H7 (cell line): Measurements from ENCODE around the gene OR10Z1. TPM values are rescaled to one million over a fixed set of nuclear protein-coding genes. Genes with fewer than 3 reads are reported as not detected.
A peak's percentile ranks its signal among the peaks of the same experiment; 100 is the strongest.

Source experiments
- DNase-seq: peaks from one replicate; pipeline ENCODE4 v3.0.0; 2012
- H3K27me3 ChIP-seq: 2 replicates; pipeline ENCODE4 v1.6.0; 2011; ENCODE audit warnings: mild to moderate bottlenecking, low read length; ENCODE audit not compliant: control insufficient read depth, insufficient read depth
- H3K36me3 ChIP-seq: replicated peaks from 2 replicates; pipeline ENCODE4 v1.5.1; 2011; ENCODE audit warnings: low read length; ENCODE audit not compliant: control insufficient read depth, insufficient read depth
- H3K4me3 ChIP-seq: 2 replicates; pipeline ENCODE4 v1.5.1; 2011; ENCODE audit warnings: low read depth, mild to moderate bottlenecking, control low read depth, low read length, moderate library complexity; ENCODE audit not compliant: insufficient read depth
- total RNA-seq: library from RNA; depleted of rRNA; stranded (reverse); fragments of >200 nt; shearing (Covaris generic); gene quantifications from 2 replicates; pipeline ENCODE4 v1.2.3, GENCODE V29; 2014; rRNA removed

The OR10Z1 gene, protein sequence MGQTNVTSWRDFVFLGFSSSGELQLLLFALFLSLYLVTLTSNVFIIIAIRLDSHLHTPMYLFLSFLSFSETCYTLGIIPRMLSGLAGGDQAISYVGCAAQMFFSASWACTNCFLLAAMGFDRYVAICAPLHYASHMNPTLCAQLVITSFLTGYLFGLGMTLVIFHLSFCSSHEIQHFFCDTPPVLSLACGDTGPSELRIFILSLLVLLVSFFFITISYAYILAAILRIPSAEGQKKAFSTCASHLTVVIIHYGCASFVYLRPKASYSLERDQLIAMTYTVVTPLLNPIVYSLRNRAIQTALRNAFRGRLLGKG
- total RNA-seq: not detected in 2 replicates

DNA sequence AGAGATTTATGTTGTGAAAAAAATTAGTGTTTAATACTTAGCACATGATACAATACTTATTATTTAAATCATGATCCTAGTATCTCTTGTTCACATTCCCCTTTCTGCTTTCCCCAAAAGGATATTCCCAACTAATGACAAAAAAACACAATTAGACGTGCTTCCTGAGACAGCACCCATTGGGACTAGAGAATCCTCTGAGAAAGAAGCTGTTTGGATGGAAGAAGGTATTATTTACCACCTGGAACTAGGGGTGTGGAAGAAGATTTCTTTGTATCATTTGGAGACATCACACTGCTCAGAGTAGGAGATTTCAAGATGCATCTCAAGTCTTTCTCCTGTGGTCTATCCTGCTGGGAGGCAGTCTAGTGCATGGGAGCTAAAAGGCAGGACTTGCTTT lies at the start of gene OR10Z1:
OR10Z1 (plus strand) TSS at position 301 of the 400 bp plus-strand sequence. CDS start 1,171 bp downstream, outside the sequence.
- no peak within 1 kb of the TSS for H3K4me3 ChIP-seq
- DNase-seq: no peak
- H3K27me3 ChIP-seq: no peaks in the 10 kb centered on the region
- no peaks in the 10 kb centered on the region for H3K36me3 ChIP-seq

DNA sequence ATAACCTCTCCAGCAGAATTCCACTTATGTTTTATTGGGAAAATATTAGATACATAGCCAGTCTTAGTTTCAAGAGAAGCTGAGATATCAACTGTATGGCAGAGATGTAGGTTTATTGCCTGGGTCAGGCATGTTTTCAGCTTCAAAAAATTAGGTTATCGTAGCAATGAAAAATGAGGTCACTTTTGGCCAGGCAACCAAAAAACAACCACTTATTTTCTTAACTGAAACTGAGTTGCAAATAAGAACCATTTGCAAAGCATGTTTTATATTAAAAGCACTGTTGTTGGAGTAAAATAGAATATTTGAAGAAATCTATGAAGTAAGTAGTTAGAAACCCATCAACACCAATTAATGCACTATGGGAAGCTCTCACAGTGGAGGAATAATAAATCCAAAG lies 45.4 kb upstream of the OR10Z1 start:
- DNase-seq: no peak
- Histone ChIP-seq H3K4me3 (no peak overlapping the region), H3K36me3 (no peaks in the 10 kb centered on the region), H3K27me3 (no peaks in the 10 kb centered on the region)

DNA sequence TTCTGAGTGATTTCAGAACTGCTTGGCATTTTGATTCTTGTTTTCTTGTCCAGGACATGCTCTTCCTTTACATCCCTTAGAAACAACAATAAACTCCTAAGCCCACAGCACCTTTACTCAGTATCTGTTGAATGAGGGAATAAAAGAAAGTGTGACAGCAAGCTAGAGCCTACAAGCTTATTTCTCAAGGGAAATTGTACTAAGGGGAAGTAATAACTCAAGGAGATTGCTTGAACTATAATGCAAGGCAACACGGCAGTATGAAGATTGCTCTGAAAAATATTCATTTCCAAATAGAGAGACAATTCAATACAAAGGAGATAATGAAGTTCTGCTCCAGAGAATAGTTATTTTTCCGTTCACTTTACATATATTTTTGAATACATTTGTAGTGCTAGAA lies 41.2 kb upstream of the OR10Z1 start:
- Histone ChIP-seq H3K4me3 (no peak overlapping the region), H3K27me3 (no peaks in the 10 kb centered on the region), H3K36me3 (no peaks in the 10 kb centered on the region)
- DNase-seq: no peak

DNA sequence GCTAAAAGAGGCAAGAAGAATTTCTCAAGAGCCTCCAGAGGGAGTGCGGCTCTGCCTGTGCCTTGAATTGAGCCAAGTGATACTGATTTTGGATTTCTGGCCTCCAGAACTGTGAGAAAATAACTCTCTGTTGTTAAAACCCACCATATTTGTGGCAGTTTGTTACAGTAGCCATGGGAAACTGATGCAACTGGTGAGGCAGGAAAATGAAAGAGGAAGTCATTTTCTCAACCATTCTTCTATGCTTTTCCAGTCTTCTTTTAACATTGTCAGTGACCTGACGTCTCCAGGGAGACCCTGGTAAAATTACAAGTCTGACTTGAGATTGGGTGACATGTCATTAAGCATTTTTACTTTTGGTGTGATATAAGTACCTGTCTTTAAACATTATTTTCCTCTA lies 40.5 kb upstream of the OR10Z1 start:
- no peak for DNase-seq
- Histone ChIP-seq H3K36me3 (no peaks in the 10 kb centered on the region), H3K27me3 (no peaks in the 10 kb centered on the region), H3K4me3 (no peak overlapping the region)

DNA sequence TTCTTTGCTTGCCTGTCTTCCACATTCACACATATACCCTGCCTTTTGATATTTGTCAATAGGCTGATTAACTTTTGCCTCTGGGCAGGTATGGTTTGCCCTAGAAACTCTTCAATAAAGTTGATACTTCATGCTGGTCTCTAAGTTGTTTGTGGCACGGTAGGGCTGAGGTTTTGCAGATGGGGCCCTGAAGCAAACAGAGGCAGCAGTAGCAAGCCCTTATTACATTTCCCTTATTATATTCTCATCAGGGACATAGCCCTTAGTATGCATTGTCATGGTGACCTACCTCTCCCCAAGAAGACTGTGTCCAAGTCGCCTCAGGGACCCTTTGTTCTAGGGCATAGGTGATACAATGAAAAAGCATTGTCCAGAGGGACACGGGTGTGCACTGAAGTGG lies 34.6 kb upstream of the OR10Z1 start, which contains the start of gene OR6P1:
OR6P1 (minus strand) TSS at position 101 of the 400 bp plus-strand sequence. CDS start 6,976 bp downstream, outside the sequence.
- no peaks in the 10 kb centered on the region for H3K27me3 ChIP-seq
- no peak for DNase-seq
- no peak within 1 kb of the TSS for H3K4me3 ChIP-seq
- H3K36me3 ChIP-seq: no peaks in the 10 kb centered on the region

DNA sequence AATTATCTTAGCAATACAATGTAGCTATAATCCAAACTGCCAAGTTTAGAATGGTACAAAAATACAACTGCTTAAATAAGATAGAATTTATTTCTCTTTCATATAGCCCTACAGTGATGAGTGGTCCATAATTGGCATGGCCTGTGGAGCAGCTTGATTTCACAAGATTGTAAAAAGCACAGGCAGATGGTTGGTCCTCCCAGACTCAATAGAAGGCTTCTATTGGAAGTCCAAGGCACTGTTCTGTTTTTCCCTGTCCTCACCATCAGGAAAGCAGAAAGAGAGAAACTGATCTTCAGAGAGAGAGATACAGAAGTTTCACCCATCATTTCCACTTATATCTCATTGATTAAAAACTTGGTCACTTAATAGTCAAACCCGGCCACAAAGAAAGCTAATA lies 32.8 kb upstream of the OR10Z1 start:
- DNase-seq: no peak
- Histone ChIP-seq H3K36me3 (no peaks in the 10 kb centered on the region), H3K27me3 (no peaks in the 10 kb centered on the region), H3K4me3 (no peak overlapping the region)

DNA sequence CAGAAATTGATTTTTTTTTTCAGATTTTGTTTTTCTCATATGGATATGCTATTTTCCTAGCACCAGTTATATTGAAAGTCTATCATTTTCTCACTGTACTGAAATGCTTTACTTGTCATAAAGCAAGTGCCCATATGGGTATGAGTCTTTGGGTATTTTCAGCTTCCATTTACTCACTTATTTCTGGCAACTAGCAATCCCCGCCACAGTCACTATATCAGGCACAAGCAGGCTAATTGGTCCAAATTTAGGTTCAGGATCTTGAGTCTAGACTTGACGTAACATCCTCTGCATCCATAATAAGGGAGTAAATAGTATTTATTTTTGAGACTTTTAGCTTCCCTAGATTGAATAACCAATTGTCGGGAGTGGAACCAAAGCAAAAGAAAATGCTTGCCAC lies 27.5 kb upstream of the OR10Z1 start:
- Histone ChIP-seq H3K27me3 (no peaks in the 10 kb centered on the region), H3K4me3 (no peak overlapping the region), H3K36me3 (no peaks in the 10 kb centered on the region)
- DNase-seq: no peak

DNA sequence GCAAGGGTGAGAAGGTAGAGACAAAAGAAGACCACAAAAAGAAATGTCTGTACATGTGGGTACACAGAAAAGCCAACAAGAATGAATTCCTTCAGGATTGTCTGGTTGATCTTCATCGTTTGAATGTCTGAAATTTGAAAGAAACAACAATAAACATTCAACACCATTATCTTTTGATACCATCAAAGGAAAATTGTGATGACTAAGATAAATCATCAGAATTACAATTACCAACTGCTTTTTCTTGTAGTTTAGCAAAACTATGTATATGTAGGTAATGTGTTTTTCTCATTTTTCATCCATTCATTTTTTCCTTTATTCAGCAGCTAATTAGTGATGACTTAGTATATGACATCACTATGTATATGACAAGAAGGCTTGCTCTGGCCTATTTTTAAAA lies 25.3 kb upstream of the OR10Z1 start, which contains the start of gene OR10X1:
OR10X1 (minus strand) TSS at position 167 of the 400 bp plus-strand sequence; CDS start at position 167, 0 bp downstream.
- Histone ChIP-seq H3K4me3 (no peak within 1 kb of the TSS), H3K36me3 (no peaks in the 10 kb centered on the region), H3K27me3 (no peaks in the 10 kb centered on the region)
- DNase-seq: no peak

DNA sequence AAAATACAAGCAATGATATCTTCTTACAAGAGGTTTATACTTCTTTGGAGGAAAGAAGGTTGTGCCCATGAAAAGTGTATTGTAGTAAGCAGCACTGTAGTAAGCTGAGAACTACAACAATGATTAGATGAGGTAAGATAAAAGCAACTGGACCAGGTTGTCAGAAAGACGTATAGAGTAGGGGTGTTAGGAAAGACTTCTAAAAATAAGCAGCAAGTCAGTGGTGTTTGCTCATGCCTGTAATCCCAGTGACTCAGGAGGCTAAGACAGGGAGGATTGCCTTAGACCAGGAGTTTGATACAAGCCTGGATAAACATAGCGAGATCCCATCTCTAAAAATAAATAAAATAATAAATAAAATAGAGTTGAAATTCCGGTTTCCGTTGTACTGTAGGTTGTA lies 21.1 kb upstream of the OR10Z1 start:
- DNase-seq: no peak
- Histone ChIP-seq H3K36me3 (no peaks in the 10 kb centered on the region), H3K4me3 (no peak overlapping the region), H3K27me3 (no peaks in the 10 kb centered on the region)

DNA sequence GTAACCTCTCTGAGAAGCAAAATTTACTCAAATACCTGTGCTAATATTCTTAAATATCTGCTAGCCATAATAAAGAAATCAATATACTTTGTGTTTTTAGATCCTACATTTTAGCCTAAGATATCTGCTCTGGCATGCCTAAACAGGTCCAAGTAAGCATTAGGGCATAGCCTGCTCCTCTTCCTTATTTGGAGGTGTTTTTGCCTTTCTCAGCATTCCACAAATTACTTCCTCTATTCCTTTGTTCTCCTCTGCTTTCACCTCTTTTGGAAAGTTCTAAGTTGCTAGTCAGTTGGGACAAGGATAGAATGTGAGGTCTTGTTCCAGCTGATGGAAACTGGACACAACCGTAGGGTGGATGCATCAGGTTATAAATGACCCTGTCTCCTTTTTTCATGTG lies 18.1 kb upstream of the OR10Z1 start:
- Histone ChIP-seq H3K4me3 (no peak overlapping the region), H3K36me3 (no peaks in the 10 kb centered on the region), H3K27me3 (no peaks in the 10 kb centered on the region)
- DNase-seq: no peak

DNA sequence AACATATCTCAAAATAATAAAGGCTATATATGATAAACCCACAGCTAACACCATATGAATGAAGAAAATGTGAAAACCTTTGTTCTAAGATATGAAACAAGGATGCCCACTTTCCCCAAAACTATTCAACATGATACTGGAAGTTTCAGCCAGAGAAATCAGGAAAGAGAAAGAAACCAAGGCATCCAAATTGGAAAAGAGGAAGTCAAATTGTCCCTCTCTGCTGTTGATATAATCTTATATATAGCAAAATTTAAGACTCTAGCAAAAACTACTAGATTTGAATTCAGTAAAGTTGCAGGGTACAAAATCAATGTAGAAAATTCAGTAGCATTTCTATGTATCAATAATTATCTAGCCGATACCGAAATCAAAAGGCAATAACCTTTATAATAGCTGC lies 4.3 kb upstream of the OR10Z1 start:
- no peak for DNase-seq
- H3K36me3 ChIP-seq: no peaks in the 10 kb centered on the region
- no peak overlapping the region for H3K4me3 ChIP-seq

DNA sequence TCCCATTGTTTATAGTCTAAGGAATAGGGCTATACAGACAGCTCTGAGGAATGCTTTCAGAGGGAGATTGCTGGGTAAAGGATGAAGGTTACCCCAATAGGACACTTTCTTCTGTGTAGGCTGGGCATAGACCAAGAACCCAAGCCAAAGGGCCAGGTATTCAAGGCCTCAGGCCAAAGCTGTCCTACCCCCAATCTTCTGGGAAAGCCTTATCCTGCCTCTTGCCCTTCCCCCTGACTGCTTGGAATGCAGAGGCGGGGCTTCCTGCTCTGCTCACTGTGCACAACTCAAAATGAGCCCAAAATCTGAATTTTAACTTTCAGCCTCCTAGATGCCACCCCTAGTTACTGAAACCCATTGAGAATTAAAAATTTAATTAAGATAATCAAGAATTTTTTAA lies 2.2 kb downstream of the OR10Z1 start:
- DNase-seq: peak; percentile 7
- Histone ChIP-seq H3K27me3 (no peaks in the 10 kb centered on the region), H3K36me3 (no peaks in the 10 kb centered on the region), H3K4me3 (no peak overlapping the region)

More for the DNA sequence above, 4.3 kb upstream of the OR10Z1 start:
- no peaks in the 10 kb centered on the region for H3K27me3 ChIP-seq

DNA sequence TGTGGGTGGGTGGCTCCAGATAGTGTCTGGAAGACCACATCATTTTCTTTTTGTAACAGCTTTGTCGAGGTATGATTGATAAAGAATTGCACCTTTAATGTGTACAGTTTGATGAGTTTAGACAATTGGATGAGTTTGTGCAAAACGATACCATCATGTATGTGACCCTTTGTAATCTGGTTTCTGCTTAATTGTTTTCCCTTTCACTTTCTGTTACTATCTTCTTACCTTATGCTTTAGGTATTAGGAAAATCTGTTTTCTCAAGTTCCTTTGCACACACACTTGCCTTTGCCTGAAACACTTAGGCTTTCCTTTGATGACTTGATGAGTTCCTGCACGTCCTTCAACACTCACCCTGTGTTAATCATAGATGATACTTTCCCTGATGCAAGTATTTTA lies 6.8 kb downstream of the OR10Z1 start:
- no peak for DNase-seq
- H3K4me3 ChIP-seq: no peak overlapping the region
- H3K36me3 ChIP-seq: no peaks in the 10 kb centered on the region
- H3K27me3 ChIP-seq: no peaks in the 10 kb centered on the region

DNA sequence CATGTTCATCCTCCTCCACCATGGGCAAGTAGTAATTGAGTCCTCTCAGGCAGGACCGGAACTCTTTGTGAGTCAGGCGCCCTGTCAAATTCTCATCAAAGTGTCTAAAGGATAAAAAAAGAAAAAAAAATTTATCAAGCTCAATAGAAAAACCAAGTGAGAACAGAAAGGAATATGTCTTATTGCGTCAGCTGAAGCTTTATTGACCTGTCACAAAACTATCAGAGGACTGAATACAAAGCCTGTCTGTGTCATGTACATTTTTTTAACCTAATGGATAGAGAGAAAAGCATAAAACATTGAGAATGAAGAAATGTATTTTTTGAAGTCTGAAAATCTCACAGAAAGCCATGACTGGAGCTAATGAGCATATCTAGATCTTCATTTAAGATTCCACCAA lies 8.7 kb downstream of the OR10Z1 start:
- H3K36me3 ChIP-seq: no peaks in the 10 kb centered on the region

DNA sequence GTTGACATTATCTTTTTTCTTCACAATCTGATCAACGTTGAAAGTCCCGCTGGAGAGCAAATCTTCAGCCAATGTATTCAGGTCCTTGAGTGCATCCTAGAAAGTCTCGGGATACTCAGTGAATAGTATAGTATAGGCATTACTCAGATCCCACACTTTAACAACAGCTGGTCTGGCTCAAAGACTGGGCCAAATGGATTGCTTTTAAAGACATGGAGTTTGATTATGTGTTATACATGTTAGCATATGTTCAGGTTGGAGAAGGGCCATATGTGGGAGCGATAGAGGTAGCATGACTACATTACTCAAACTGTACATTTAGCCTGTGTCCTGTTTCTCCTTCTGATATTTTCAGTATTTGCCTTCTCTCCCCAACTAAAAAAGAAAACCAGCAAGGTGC lies 33.1 kb downstream of the OR10Z1 start:
- no peak for DNase-seq
- H3K4me3 ChIP-seq: no peak overlapping the region
- H3K36me3 ChIP-seq: no peaks in the 10 kb centered on the region
- no peaks in the 10 kb centered on the region for H3K27me3 ChIP-seq

More for the DNA sequence above, 8.7 kb downstream of the OR10Z1 start:
- no peak overlapping the region for H3K4me3 ChIP-seq
- no peak for DNase-seq
- H3K27me3 ChIP-seq: no peaks in the 10 kb centered on the region
